WTC11 (cell line): ENCODE measurements around the gene STAG2. TPM values are rescaled to one million over a fixed set of nuclear protein-coding genes. Genes with fewer than 3 reads are reported as not detected.

Experiments
- ATAC-seq: fragments of 200-7000 bp; cut with Tn5 transposase; 2 replicates; pipeline ENCODE4 v1.10.0; 2021; ENCODE audit warnings: mild to moderate bottlenecking, moderate library complexity
- CTCF ChIA-PET: fragments of 300-600 bp; sonication (Branson Sonifier 250); formaldehyde crosslinking; loops from one replicate; lab custom pipeline; 2021; ENCODE audit warnings: antibody characterized with exemption; lab: Charles Lee
- POLR2A ChIA-PET: fragments of 350-600 bp; sonication (Branson Sonifier 250); formaldehyde crosslinking; loops from one replicate; lab custom pipeline; 2021; ENCODE audit warnings: antibody characterized with exemption; lab: Charles Lee
- DNase-seq: peaks from one replicate; pipeline ENCODE4 v3.0.0; 2021; ENCODE audit warnings: low spot score
- H3K27ac Mint-ChIP-seq: 2 replicates; pipeline ENCODE4 v1.8.0; 2021; ENCODE audit warnings: mixed read lengths
- H3K27me3 Mint-ChIP-seq: 2 replicates; pipeline ENCODE4 v1.8.0; 2021; ENCODE audit warnings: low read depth, mild to moderate bottlenecking, moderate library complexity, mixed read lengths
- H3K36me3 Mint-ChIP-seq: 2 replicates; pipeline ENCODE4 v1.8.0; 2021; ENCODE audit warnings: mixed read lengths
- H3K4me1 Mint-ChIP-seq: 2 replicates; pipeline ENCODE4 v1.8.0; 2022; ENCODE audit warnings: mixed read lengths
- H3K4me3 Mint-ChIP-seq: 2 replicates; pipeline ENCODE4 v1.8.0; 2021; ENCODE audit warnings: mild to moderate bottlenecking, moderate library complexity, mixed read lengths
- H3K9me3 Mint-ChIP-seq: 2 replicates; pipeline ENCODE4 v1.8.0; 2021; ENCODE audit warnings: mixed read lengths
- ATF2 ChIP-seq: sonication (generic); formaldehyde crosslinking; IDR thresholded peaks from 2 replicates; pipeline ENCODE4 v1.8.1; 2022; ENCODE audit warnings: low read depth, missing genetic modification reagents, borderline replicate concordance
- CBFB ChIP-seq: sonication (generic); formaldehyde crosslinking; IDR thresholded peaks from 2 replicates; pipeline ENCODE4 v1.8.1; 2022; ENCODE audit warnings: mild to moderate bottlenecking, low read depth, missing genetic modification reagents
- CDX4 ChIP-seq: fragments of 250-450 bp; sonication (Bioruptor Pico); IDR thresholded peaks from 2 replicates; pipeline ENCODE4 v1.9.0; 2021; ENCODE audit warnings: moderate library complexity, mild to moderate bottlenecking, inconsistent platforms, borderline replicate concordance
- CREM ChIP-seq: sonication (generic); formaldehyde crosslinking; IDR thresholded peaks from 2 replicates; pipeline ENCODE4 v1.8.1; 2022; ENCODE audit warnings: mild to moderate bottlenecking, missing genetic modification reagents, moderate library complexity
- E2F5 ChIP-seq: sonication (generic); formaldehyde crosslinking; IDR thresholded peaks from 2 replicates; pipeline ENCODE4 v1.8.1; 2022; ENCODE audit warnings: mild to moderate bottlenecking, moderate library complexity, missing genetic modification reagents
- EMX1 ChIP-seq: fragments of 250-450 bp; sonication (Bioruptor Pico); IDR thresholded peaks from 2 replicates; pipeline ENCODE4 v1.8.0; 2021; ENCODE audit warnings: mild to moderate bottlenecking
- ESRRA ChIP-seq: sonication (generic); formaldehyde crosslinking; IDR thresholded peaks from 2 replicates; pipeline ENCODE4 v1.8.1; 2022; ENCODE audit warnings: mild to moderate bottlenecking, missing genetic modification reagents, borderline replicate concordance
- GRHL2 ChIP-seq: fragments of 250-450 bp; sonication (Bioruptor Pico); IDR thresholded peaks from 2 replicates; pipeline ENCODE4 v1.8.0; 2022; ENCODE audit warnings: mild to moderate bottlenecking, moderate library complexity; ENCODE audit not compliant: insufficient replicate concordance, severe bottlenecking
- KAT7 ChIP-seq: sonication (generic); formaldehyde crosslinking; IDR thresholded peaks from 2 replicates; pipeline ENCODE4 v1.8.1; 2023; ENCODE audit warnings: missing genetic modification reagents, mild to moderate bottlenecking, borderline replicate concordance
- MAX ChIP-seq: sonication (generic); formaldehyde crosslinking; IDR thresholded peaks from 2 replicates; pipeline ENCODE4 v1.8.0; 2022; ENCODE audit warnings: mild to moderate bottlenecking, missing genetic modification reagents
- MYBL2 ChIP-seq: sonication (generic); formaldehyde crosslinking; IDR thresholded peaks from 2 replicates; pipeline ENCODE4 v1.8.1; 2023; ENCODE audit warnings: mild to moderate bottlenecking, moderate library complexity, missing genetic modification reagents
- NFYB ChIP-seq: sonication (generic); formaldehyde crosslinking; conservative IDR thresholded peaks from 2 replicates; pipeline ENCODE4 v1.8.0; 2022; ENCODE audit warnings: low read depth, missing genetic modification reagents
- OVOL2 ChIP-seq: fragments of 250-450 bp; sonication (Bioruptor Pico); IDR thresholded peaks from 2 replicates; pipeline ENCODE4 v1.9.0; 2021; ENCODE audit warnings: mild to moderate bottlenecking, borderline replicate concordance
- SMAD3 ChIP-seq: sonication (generic); formaldehyde crosslinking; IDR thresholded peaks from 2 replicates; pipeline ENCODE4 v1.8.0; 2022; ENCODE audit warnings: missing genetic modification reagents, mild to moderate bottlenecking, borderline replicate concordance
- SMAD4 ChIP-seq: sonication (generic); formaldehyde crosslinking; IDR thresholded peaks from 2 replicates; pipeline ENCODE4 v1.8.0; 2022; ENCODE audit warnings: mild to moderate bottlenecking, missing genetic modification reagents
- USF2 ChIP-seq: sonication (generic); formaldehyde crosslinking; IDR thresholded peaks from 2 replicates; pipeline ENCODE4 v1.8.1; 2023; ENCODE audit warnings: mild to moderate bottlenecking, missing genetic modification reagents, moderate library complexity
- ZBTB21 ChIP-seq: sonication (generic); formaldehyde crosslinking; IDR thresholded peaks from 2 replicates; pipeline ENCODE4 v1.8.1; 2023; ENCODE audit warnings: mild to moderate bottlenecking, missing genetic modification reagents, borderline replicate concordance
- ZNF121 ChIP-seq: sonication (generic); formaldehyde crosslinking; IDR thresholded peaks from 2 replicates; pipeline ENCODE4 v1.8.0; 2023; ENCODE audit warnings: missing genetic modification reagents
- ZNF317 ChIP-seq: sonication (generic); formaldehyde crosslinking; IDR thresholded peaks from 2 replicates; pipeline ENCODE4 v1.8.1; 2023; ENCODE audit warnings: low read depth, mild to moderate bottlenecking, moderate library complexity, missing genetic modification reagents, borderline replicate concordance
- ZNF416 ChIP-seq: fragments of 250-450 bp; sonication (Bioruptor Pico); IDR thresholded peaks from 2 replicates; pipeline ENCODE4 v1.9.0; 2021; ENCODE audit warnings: mild to moderate bottlenecking, inconsistent platforms
- ZNF671 ChIP-seq: fragments of 250-450 bp; sonication (Bioruptor Pico); IDR thresholded peaks from 2 replicates; pipeline ENCODE4 v1.8.0; 2021; ENCODE audit warnings: mild to moderate bottlenecking
- total RNA-seq: library from RNA; stranded (reverse); gene quantifications from 3 replicates; pipeline ENCODE4 v1.2.3, GENCODE V29; 2021
- TF ChIP-seq, protein P1 (sequence below): fragments of 200-600 bp; IDR thresholded peaks from 2 replicates; pipeline ENCODE4 v1.8.0; 2022; ENCODE audit warnings: antibody characterized with exemption

Gene STAG2
- total RNA-seq, 1 experiment from 2014 or later: 70.5 TPM

DNA sequence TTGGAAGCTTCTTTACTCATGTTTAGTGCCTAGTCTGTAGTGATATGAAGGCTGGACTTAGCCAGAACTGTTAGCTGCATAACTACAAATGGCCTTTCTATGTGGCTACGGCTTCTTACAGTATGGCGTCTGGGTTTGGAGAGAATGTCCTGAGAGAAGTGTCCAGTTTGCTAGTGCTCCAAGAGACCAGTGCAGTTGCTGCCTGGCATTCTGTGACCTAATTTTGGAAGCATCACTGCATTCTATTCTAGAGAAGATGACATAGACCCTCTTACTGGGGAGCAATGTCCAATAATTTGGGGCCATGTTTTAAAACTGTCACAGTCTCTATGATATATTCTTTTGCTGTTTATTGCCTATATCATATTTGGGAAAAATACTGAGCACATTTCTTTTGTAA lies 74.2 kb downstream of the STAG2 start:
- POLR2A ChIA-PET: no interaction called here
- peaks cover 3% of the 10 kb centered on the region; the same call in 1 of the 2 replicates for H3K4me1 Mint-ChIP-seq
- no peaks in the 10 kb centered on the region for H3K27me3 Mint-ChIP-seq
- TF ChIP-seq ATF2 (CRISPR knock-in tag) (no peak), SMAD4 (CRISPR knock-in tag) (no peak), ESRRA (CRISPR knock-in tag) (no peak), E2F5 (CRISPR knock-in tag) (no peak), SMAD3 (no peak), NFYB (CRISPR knock-in tag) (no peak), ZNF121 (no peak), OVOL2 (no peak), KAT7 (CRISPR knock-in tag) (no peak), MYBL2 (CRISPR knock-in tag) (no peak), ZNF671 (CRISPR knock-in tag) (no peak), CBFB (CRISPR knock-in tag) (no peak)
- TF ChIP-seq, protein P1, sequence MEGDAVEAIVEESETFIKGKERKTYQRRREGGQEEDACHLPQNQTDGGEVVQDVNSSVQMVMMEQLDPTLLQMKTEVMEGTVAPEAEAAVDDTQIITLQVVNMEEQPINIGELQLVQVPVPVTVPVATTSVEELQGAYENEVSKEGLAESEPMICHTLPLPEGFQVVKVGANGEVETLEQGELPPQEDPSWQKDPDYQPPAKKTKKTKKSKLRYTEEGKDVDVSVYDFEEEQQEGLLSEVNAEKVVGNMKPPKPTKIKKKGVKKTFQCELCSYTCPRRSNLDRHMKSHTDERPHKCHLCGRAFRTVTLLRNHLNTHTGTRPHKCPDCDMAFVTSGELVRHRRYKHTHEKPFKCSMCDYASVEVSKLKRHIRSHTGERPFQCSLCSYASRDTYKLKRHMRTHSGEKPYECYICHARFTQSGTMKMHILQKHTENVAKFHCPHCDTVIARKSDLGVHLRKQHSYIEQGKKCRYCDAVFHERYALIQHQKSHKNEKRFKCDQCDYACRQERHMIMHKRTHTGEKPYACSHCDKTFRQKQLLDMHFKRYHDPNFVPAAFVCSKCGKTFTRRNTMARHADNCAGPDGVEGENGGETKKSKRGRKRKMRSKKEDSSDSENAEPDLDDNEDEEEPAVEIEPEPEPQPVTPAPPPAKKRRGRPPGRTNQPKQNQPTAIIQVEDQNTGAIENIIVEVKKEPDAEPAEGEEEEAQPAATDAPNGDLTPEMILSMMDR: no peak
- DNase-seq (no peak), ATAC-seq (no peak)
- no peak overlapping the region for H3K4me3 Mint-ChIP-seq
- peaks cover 10% of the 10 kb centered on the region for H3K36me3 Mint-ChIP-seq
- no peaks in the 10 kb centered on the region for H3K9me3 Mint-ChIP-seq
- no peak overlapping the region for H3K27ac Mint-ChIP-seq
- CTCF ChIA-PET: no interaction called here

DNA sequence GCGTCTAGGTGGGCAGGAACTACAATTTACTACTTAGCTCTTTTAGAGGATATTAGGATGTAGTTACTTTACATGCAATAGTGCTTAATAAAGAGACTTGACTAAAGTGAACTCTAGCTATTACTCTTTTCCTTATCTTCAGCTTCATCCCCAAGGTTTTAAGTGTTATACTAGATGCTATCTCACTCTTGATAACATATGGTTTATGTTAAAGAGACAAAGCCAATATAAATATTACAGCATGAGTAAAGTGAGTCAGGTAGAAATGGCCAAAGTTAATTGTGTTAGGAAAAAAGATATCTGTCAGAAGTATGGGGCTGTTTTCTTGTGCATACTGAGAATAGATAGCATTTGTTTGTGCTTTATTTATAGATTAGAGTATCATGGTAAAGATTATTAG lies 80.5 kb downstream of the STAG2 start:
- TF ChIP-seq CREM: no peak
- no peak for TF ChIP-seq EMX1
- TF ChIP-seq ZNF317 (CRISPR knock-in tag): no peak
- TF ChIP-seq USF2: no peak
- no peak for TF ChIP-seq GRHL2 (CRISPR knock-in tag)
- no peak for TF ChIP-seq ZNF121
- TF ChIP-seq ZNF416 (CRISPR knock-in tag): no peak
- TF ChIP-seq CDX4 (CRISPR knock-in tag): no peak
- TF ChIP-seq ATF2 (CRISPR knock-in tag): no peak
- TF ChIP-seq MAX (CRISPR knock-in tag): no peak
- TF ChIP-seq ZBTB21: no peak
- TF ChIP-seq, all 79 proteins: peak for 0
- ATAC-seq: no peak
- Mint-ChIP-seq H3K27ac (no peak overlapping the region), H3K27me3 (no peaks in the 10 kb centered on the region), H3K9me3 (no peaks in the 10 kb centered on the region), H3K36me3 (peaks cover 20% of the 10 kb centered on the region), H3K4me1 (peaks cover 3% of the 10 kb centered on the region; the same call in 1 of the 2 replicates), H3K4me3 (no peak overlapping the region)
- POLR2A ChIA-PET: no interaction called here
- no peak for DNase-seq
- CTCF ChIA-PET: interaction anchor here (0.6 kb wide), 1 partner anchor 9 kb away, joined by 4 read pairs; no protein-coding TSS in a partner anchor
